Right atrium auricular region (tissue), 2 donors: ENCODE results near the gene RAD51B. TPM values are rescaled to one million over a fixed set of nuclear protein-coding genes. Genes with fewer than 3 reads are reported as not detected.
A peak's percentile ranks its signal among the peaks of the same experiment; 100 is the strongest.

ENCODE experiments used
- DNase-seq: peaks from one replicate; pipeline ENCODE4 v3.0.0-alpha.2; 2019; ENCODE audit warnings: low spot score
- H3K27ac ChIP-seq, 2 donors: fragments of 200-600 bp; sonication (generic); 1 replicate in 1 of 2; 2 replicates in 1 of 2; pipeline ENCODE4 v1.5.1; 2016 to 2019
- H3K27me3 ChIP-seq, 2 donors: fragments of 200-600 bp; sonication (generic); one replicate each; pipeline versions ENCODE4 v1.5.1 to v1.6.0; 2017 to 2019
- H3K36me3 ChIP-seq: fragments of 200-600 bp; sonication (generic); one replicate; pipeline ENCODE4 v1.5.1; 2016
- H3K4me1 ChIP-seq, 2 donors: fragments of 200-600 bp; sonication (generic); one replicate each; pipeline versions ENCODE4 v1.5.1 to v1.6.0; 2017 to 2019
- H3K4me3 ChIP-seq, 2 donors: fragments of 200-600 bp; sonication (generic); 1 replicate in 1 of 2; 2 replicates in 1 of 2; pipeline ENCODE4 v1.5.1; 2017 to 2019; ENCODE audit warnings: mild to moderate bottlenecking in 1 of 2, moderate library complexity in 1 of 2
- H3K9me3 ChIP-seq, 2 donors: fragments of 200-600 bp; sonication (generic); one replicate each; pipeline ENCODE4 v1.5.1; 2019
- total RNA-seq, 2 donors: library from RNA; depleted of rRNA; stranded (reverse); fragments of >200 nt; gene quantifications; one replicate each; pipeline ENCODE4 v1.1.0, GENCODE V29; 2016
- TF ChIP-seq, protein P1 (sequence below), 2 donors: fragments of 200-600 bp; sonication (generic); IDR thresholded peaks; one replicate each; pipeline ENCODE4 v1.5.1; 2019; ENCODE audit warnings: antibody characterized with exemption in 2 of 2

Gene RAD51B
- total RNA-seq, 2 donors from 2014 or later, result 1.2 to 1.5 TPM

DNA sequence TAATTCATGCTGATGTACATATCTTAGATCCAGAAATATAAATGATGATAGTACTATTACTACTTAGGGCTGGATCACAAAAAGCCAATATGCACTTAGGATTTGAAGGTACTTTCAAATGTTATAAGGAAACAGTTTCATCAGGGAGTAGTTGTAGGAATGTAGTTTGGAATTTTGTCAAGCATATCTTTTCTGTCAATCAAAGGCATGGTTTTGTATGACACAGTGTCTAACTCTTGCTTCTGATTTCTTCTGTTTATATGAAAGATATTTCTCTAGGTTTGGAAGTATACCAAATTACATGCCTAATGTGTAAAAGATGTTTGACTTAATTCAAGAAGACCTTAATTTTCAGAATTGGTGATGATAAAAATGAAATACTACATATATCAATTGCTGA is 135.7 kb downstream of the RAD51B start:
- TF ChIP-seq, protein P1, sequence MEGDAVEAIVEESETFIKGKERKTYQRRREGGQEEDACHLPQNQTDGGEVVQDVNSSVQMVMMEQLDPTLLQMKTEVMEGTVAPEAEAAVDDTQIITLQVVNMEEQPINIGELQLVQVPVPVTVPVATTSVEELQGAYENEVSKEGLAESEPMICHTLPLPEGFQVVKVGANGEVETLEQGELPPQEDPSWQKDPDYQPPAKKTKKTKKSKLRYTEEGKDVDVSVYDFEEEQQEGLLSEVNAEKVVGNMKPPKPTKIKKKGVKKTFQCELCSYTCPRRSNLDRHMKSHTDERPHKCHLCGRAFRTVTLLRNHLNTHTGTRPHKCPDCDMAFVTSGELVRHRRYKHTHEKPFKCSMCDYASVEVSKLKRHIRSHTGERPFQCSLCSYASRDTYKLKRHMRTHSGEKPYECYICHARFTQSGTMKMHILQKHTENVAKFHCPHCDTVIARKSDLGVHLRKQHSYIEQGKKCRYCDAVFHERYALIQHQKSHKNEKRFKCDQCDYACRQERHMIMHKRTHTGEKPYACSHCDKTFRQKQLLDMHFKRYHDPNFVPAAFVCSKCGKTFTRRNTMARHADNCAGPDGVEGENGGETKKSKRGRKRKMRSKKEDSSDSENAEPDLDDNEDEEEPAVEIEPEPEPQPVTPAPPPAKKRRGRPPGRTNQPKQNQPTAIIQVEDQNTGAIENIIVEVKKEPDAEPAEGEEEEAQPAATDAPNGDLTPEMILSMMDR (IDR thresholded peaks at IDR 0.05), result no peak
- no peaks in the 10 kb centered on the region for H3K36me3 ChIP-seq

DNA sequence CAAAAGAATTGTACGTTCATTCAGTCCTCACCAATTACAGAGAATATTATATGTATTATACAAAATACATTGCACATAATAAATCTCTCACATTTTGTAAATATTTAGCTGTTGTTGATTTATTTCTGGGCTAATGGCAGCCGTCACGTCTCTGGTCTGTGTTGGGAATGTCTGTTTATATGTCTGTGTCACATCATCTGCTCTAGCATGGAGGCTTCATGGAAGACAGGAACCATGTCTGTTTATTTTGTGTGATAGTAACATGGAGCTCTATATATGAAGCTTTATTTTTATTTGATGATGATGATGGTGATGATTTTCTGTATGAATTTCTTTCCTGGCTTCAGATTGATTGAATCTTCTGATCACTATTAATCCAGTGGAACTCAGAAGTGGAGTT is 138.4 kb downstream of the RAD51B start:
- H3K4me3 ChIP-seq, result no peak overlapping the region
- TF ChIP-seq, protein P1 (IDR thresholded peaks at IDR 0.05), result no peak
- no peak overlapping the region for H3K27ac ChIP-seq

More for the DNA sequence above, 135.7 kb downstream of the RAD51B start:
- H3K4me3 ChIP-seq, result no peak overlapping the region
- no peaks in the 10 kb centered on the region for H3K9me3 ChIP-seq
- no peaks in the 10 kb centered on the region for H3K4me1 ChIP-seq
- no peak overlapping the region for H3K27ac ChIP-seq
- no peak for DNase-seq
- no peaks in the 10 kb centered on the region for H3K27me3 ChIP-seq

DNA sequence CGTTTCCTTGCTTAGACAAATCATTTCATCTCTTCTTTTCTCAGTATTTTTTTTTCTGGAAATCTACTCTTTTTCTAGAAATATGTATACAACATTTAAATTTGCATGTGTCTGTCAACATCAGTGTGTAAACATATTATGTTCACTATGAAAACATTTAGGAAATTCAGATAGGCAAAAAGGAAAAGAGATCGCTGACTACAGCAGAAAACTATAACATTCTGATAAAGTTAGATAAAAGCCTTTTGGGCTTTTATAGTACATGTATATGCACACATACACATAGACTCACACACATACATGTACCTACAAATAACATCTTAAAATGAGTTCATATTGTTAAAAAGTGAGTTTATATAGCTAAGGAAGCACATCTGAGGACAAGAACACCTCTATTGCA is 142.1 kb downstream of the RAD51B start:
- TF ChIP-seq, protein P1 (IDR thresholded peaks at IDR 0.05), result no peak

More for the DNA sequence above, 138.4 kb downstream of the RAD51B start:
- H3K9me3 ChIP-seq, result no peaks in the 10 kb centered on the region
- H3K36me3 ChIP-seq, result no peaks in the 10 kb centered on the region
- no peaks in the 10 kb centered on the region for H3K27me3 ChIP-seq
- H3K4me1 ChIP-seq, result no peaks in the 10 kb centered on the region
- DNase-seq, result no peak

DNA sequence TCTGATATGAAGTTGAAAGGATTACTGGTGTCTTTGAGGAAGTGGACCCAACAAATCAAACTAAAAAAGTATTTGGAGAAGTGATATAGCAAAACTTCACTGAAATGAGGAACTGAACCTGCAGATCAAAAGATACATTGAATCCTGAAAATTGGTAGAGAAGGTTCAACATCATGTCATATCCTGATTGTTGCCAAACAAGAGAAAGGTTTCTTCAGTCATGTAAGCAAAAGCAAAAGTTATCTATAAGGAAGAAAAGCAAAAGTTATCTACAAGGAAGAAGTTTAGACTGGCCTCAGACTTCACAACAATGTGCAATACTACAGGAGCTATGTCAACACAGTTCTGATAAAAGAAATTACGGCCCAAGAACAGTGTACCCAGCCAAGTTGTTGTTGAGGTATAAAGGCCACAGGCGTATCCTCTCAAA is 142.7 kb downstream of the RAD51B start:
- Histone ChIP-seq H3K4me3 (no peak overlapping the region), H3K9me3 (no peaks in the 10 kb centered on the region), H3K27me3 (no peaks in the 10 kb centered on the region), H3K27ac (no peak overlapping the region), H3K36me3 (no peaks in the 10 kb centered on the region), H3K4me1 (no peaks in the 10 kb centered on the region)
- DNase-seq, result no peak
- TF ChIP-seq, protein P1 (IDR thresholded peaks at IDR 0.05), result no peak

More for the DNA sequence above, 142.1 kb downstream of the RAD51B start:
- no peak overlapping the region for H3K4me3 ChIP-seq
- no peaks in the 10 kb centered on the region for H3K36me3 ChIP-seq
- H3K4me1 ChIP-seq, result no peaks in the 10 kb centered on the region
- H3K9me3 ChIP-seq, result no peaks in the 10 kb centered on the region
- no peak for DNase-seq
- no peak overlapping the region for H3K27ac ChIP-seq
- no peaks in the 10 kb centered on the region for H3K27me3 ChIP-seq

DNA sequence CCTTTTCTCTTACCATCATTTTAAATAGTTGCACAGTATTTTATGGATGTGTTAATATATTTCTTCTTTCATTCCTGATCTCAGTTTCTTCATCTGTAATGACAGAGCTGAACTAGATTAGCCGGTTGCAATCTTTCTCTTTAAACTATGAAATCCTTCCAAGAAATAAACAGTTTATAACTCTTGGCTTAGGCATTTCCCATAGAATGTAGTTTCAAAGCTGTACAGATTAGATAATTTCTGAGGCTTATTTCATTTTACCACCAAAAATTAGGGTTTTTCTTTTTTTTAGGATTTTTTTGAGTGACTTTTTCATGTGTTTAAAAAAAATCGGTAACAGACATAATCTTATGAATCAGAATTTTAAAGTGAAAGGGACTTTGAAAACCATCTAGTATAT is 144.0 kb downstream of the RAD51B start:
- DNase-seq, result no peak
- TF ChIP-seq, protein P1 (IDR thresholded peaks at IDR 0.05), result no peak
- Histone ChIP-seq H3K4me3 (no peak overlapping the region), H3K27ac (peak overlapping the region in 1 of 2 donors; percentile 39), H3K27me3 (no peaks in the 10 kb centered on the region), H3K4me1 (no peaks in the 10 kb centered on the region), H3K9me3 (no peaks in the 10 kb centered on the region), H3K36me3 (no peaks in the 10 kb centered on the region)
